Measurements from ENCODE around the gene CMSS1.

DNA sequence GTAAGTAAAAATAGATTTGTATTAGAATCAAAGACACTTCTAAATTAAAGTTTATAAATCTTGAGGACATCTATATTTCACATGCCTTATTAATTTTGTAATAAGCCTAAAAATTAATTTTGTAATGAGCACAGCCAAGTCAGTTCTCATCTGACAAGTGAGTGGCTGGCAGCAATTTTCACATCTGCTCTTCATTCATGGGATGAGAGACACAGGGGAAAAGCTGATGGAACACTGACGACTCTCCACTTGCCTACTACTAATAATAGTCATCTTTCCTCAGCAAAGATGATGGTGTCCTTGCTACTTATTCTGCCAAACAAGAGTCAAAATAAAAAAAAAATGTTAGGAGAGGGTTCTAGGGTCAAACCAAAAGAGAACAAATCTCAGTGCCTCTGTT, 14.4 kb upstream of the CMSS1 start:
- TF ChIP-seq POLR2AphosphoS5 (IDR thresholded peaks at IDR 0.05; ENCODE audit: low read depth, low read length): no peak
- no peak for TF ChIP-seq TAF1 (IDR thresholded peaks at IDR 0.05; ENCODE audit: borderline replicate concordance, low read depth, low read length)
- no peak for TF ChIP-seq POLR2A (IDR thresholded peaks at IDR 0.05; ENCODE audit: low read depth, low read length)
